Lower lobe of right lung (tissue), 2 donors: ENCODE results near the gene ZNF846. TPM values are rescaled to one million over a fixed set of nuclear protein-coding genes. Genes with fewer than 3 reads are reported as not detected.
"Not testable (repeated sequence)": the region's sequence is repeated elsewhere in the genome, so short reads cannot be mapped to it uniquely, and the experiment has no call there.

Experiments used
- ATAC-seq, 2 donors: fragments of 200-7000 bp; cut with Tn5 transposase; one replicate each; pipeline ENCODE4 v1.9.1; 2020 to 2022; ENCODE audit warnings: mild to moderate bottlenecking in 2 of 2, moderate library complexity in 2 of 2
- DNase-seq: peaks from one replicate; pipeline ENCODE4 v3.0.0-alpha.2; 2020
- H3K27ac ChIP-seq: fragments of 200-600 bp; one replicate; pipeline ENCODE4 v1.8.0; 2022
- H3K27me3 ChIP-seq: fragments of 200-600 bp; one replicate; pipeline ENCODE4 v1.8.0; 2022; ENCODE audit warnings: low read depth
- H3K36me3 ChIP-seq: fragments of 200-600 bp; one replicate; pipeline ENCODE4 v1.8.0; 2022; ENCODE audit warnings: mild to moderate bottlenecking
- H3K4me1 ChIP-seq: fragments of 200-600 bp; one replicate; pipeline ENCODE4 v1.8.0; 2022
- H3K4me3 ChIP-seq: fragments of 200-600 bp; one replicate; pipeline ENCODE4 v1.8.0; 2022; ENCODE audit warnings: mild to moderate bottlenecking
- H3K9me3 ChIP-seq: fragments of 200-600 bp; one replicate; pipeline ENCODE4 v1.8.0; 2022
- CTCF ChIP-seq: fragments of 200-600 bp; IDR thresholded peaks from one replicate; pipeline ENCODE4 v1.8.0; 2022; ENCODE audit warnings: antibody characterized with exemption, mild to moderate bottlenecking
- intact Hi-C: fragments of 100-400 bp; cut with DNase I; formaldehyde crosslinking; loops from one replicate; pipeline ENCODE4 v1.11.0; 2022
- total RNA-seq: library from RNA; stranded (reverse); fragmentation: NEBNext Ultra II Directional; extraction: Animal tissue kit (Norgen Biotek cat#: 25700); gene quantifications from one replicate; pipeline ENCODE4 v1.2.1, GENCODE V29; 2021
- donor health status: DM: no; HTN: yes; CAD: no; lungs with severe emphysema.

The ZNF846 gene
- total RNA-seq, 1 donor from 2014 or later, result 14.7 TPM

- H3K4me1 ChIP-seq, result no peaks in the 10 kb centered on the region
- H3K27ac ChIP-seq, result peak overlapping the region; percentile 88
- no peak for TF ChIP-seq CTCF
- peak; percentile 85 to 89 for ATAC-seq
- H3K4me3 ChIP-seq, result peak overlapping the region; percentile 67
- DNase-seq, result peak; percentile 96
- no peaks in the 10 kb centered on the region for H3K9me3 ChIP-seq
- no peaks in the 10 kb centered on the region for H3K27me3 ChIP-seq
- intact Hi-C loops, result loop anchor here (10.0 kb wide), 1 partner anchor 168 kb away; the partner anchor contains the start of gene ZNF561
- no peaks in the 10 kb centered on the region for H3K36me3 ChIP-seq
Observed at GRCh38 chr19:9792206-9793070, 23.9 kb upstream of the ZNF846 start.

GRCh38 chr19:9791552-9792205 is 23.1 kb upstream of the ZNF846 start:
- Histone ChIP-seq H3K27me3 (no peaks in the 10 kb centered on the region), H3K36me3 (no peaks in the 10 kb centered on the region), H3K27ac (peak overlapping the region; percentile 76), H3K9me3 (no peaks in the 10 kb centered on the region), H3K4me3 (peak overlapping the region; percentile 67), H3K4me1 (no peaks in the 10 kb centered on the region)
- peak; percentile 84 to 91 for ATAC-seq
- DNase-seq, result peak; percentile 96
- TF ChIP-seq CTCF, result no peak
- intact Hi-C loops, result loop anchor here (10.0 kb wide), 1 partner anchor 167 kb away; the partner anchor contains the start of gene ZNF561

- Histone ChIP-seq H3K27ac (peak overlapping the region; percentile 71), H3K4me3 (peak overlapping the region; percentile 67)
- intact Hi-C loops, result loop anchor here (10.0 kb wide), 1 partner anchor 166 kb away; the partner anchor contains the start of gene ZNF561
- H3K9me3 ChIP-seq, DNase-seq, H3K36me3 ChIP-seq, ATAC-seq, H3K27me3 ChIP-seq, H3K4me1 ChIP-seq: not testable (repeated sequence)
Observed at GRCh38 chr19:9791073-9791367, 22.5 kb upstream of the ZNF846 start.

- ATAC-seq, H3K27ac ChIP-seq, H3K4me3 ChIP-seq, H3K36me3 ChIP-seq, intact Hi-C loops, H3K9me3 ChIP-seq, DNase-seq, H3K27me3 ChIP-seq, H3K4me1 ChIP-seq: not testable (repeated sequence)
Observed at GRCh38 chr19:9789579-9789978, 21.0 kb upstream of the ZNF846 start.

GRCh38 chr19:9789066-9789465 is 20.5 kb upstream of the ZNF846 start:
- H3K27ac ChIP-seq, result no peak overlapping the region

GRCh38 chr19:9788604-9789003 is 20.1 kb upstream of the ZNF846 start:
- H3K4me3 ChIP-seq, DNase-seq, H3K4me1 ChIP-seq, H3K27ac ChIP-seq, H3K9me3 ChIP-seq, ATAC-seq, H3K27me3 ChIP-seq, intact Hi-C loops, H3K36me3 ChIP-seq: not testable (repeated sequence)

More at GRCh38 chr19:9789066-9789465, 20.5 kb upstream of the ZNF846 start:
- Histone ChIP-seq H3K9me3 (no peaks in the 10 kb centered on the region), H3K36me3 (no peaks in the 10 kb centered on the region), H3K4me1 (peaks cover 10% of the 10 kb centered on the region), H3K4me3 (no peak overlapping the region), H3K27me3 (no peaks in the 10 kb centered on the region)
- no peak for ATAC-seq
- DNase-seq, result no peak
- no peak for TF ChIP-seq CTCF
- intact Hi-C loops, result no loop called here

GRCh38 chr19:9786819-9787218 is 18.3 kb upstream of the ZNF846 start:
- Histone ChIP-seq H3K4me1 (peaks cover 10% of the 10 kb centered on the region), H3K27me3 (no peaks in the 10 kb centered on the region), H3K36me3 (no peaks in the 10 kb centered on the region), H3K27ac (peak overlapping the region; percentile 96), H3K9me3 (no peaks in the 10 kb centered on the region), H3K4me3 (no peak overlapping the region)
- ATAC-seq (no peak), DNase-seq (no peak)
- intact Hi-C loops, result no loop called here
- TF ChIP-seq CTCF, result no peak
